Renal cortex interstitium (tissue), 3 donors: Measurements from ENCODE around the gene TCEAL2. TPM values are rescaled to one million over a fixed set of nuclear protein-coding genes. Genes with fewer than 3 reads are reported as not detected.

Experiments
- polyA plus RNA-seq, 3 donors: library from polyadenylated mRNA; unstranded; fragments of 120-200 nt; gene quantifications; one replicate each; pipeline ENCODE4 v1.2.1, GENCODE V29; 2013; ENCODE audit not compliant: insufficient read length in 3 of 3

TCEAL2 gene
- polyA plus RNA-seq, 3 donors = 14.3 to 20.6 (median 16.4) TPM

Other genes starting within 250 kb of the TCEAL2 start
- gene ZMAT1, start 193.7 kb upstream of the TCEAL2 start, polyA plus RNA-seq = 10 to 100 TPM; 24.2 to 48.0 (median 31.6) TPM
- gene TCEAL6, start 16.8 kb downstream of the TCEAL2 start, polyA plus RNA-seq = under 1 TPM; 0.17 to 0.27 (median 0.24) TPM
- gene BEX5, start 30.3 kb downstream of the TCEAL2 start, polyA plus RNA-seq = 10 to 100 TPM; 10.4 to 11.6 (median 10.4) TPM
- gene TCP11X1, start 89.6 kb downstream of the TCEAL2 start, polyA plus RNA-seq = under 1 TPM in 2 of 3 donors, not detected in 1; 0.12 to 0.26 TPM
- under 1 TPM in 2 of 3 donors, not detected in 1; 0.26 to 0.71 TPM for gene NXF2, start 121.5 kb downstream of the TCEAL2 start, polyA plus RNA-seq